ENCODE results near the gene TJP1.

The TJP1 gene

GRCh38 chr15:29668120-29668602, 154.1 kb downstream of the TJP1 start:
- no peak for TF ChIP-seq SIN3A (IDR thresholded peaks at IDR 0.05; ENCODE audit: borderline replicate concordance, insufficient read depth, low read length)
- no peak for TF ChIP-seq FOXP2 (optimal IDR thresholded peaks at IDR 0.05; ENCODE audit: borderline replicate concordance, extremely low read depth, extremely low read length, insufficient read depth)
- no peak for TF ChIP-seq TAF1 (IDR thresholded peaks at IDR 0.05; ENCODE audit: borderline replicate concordance, insufficient read depth, low read length)
- TF ChIP-seq, protein P1, sequence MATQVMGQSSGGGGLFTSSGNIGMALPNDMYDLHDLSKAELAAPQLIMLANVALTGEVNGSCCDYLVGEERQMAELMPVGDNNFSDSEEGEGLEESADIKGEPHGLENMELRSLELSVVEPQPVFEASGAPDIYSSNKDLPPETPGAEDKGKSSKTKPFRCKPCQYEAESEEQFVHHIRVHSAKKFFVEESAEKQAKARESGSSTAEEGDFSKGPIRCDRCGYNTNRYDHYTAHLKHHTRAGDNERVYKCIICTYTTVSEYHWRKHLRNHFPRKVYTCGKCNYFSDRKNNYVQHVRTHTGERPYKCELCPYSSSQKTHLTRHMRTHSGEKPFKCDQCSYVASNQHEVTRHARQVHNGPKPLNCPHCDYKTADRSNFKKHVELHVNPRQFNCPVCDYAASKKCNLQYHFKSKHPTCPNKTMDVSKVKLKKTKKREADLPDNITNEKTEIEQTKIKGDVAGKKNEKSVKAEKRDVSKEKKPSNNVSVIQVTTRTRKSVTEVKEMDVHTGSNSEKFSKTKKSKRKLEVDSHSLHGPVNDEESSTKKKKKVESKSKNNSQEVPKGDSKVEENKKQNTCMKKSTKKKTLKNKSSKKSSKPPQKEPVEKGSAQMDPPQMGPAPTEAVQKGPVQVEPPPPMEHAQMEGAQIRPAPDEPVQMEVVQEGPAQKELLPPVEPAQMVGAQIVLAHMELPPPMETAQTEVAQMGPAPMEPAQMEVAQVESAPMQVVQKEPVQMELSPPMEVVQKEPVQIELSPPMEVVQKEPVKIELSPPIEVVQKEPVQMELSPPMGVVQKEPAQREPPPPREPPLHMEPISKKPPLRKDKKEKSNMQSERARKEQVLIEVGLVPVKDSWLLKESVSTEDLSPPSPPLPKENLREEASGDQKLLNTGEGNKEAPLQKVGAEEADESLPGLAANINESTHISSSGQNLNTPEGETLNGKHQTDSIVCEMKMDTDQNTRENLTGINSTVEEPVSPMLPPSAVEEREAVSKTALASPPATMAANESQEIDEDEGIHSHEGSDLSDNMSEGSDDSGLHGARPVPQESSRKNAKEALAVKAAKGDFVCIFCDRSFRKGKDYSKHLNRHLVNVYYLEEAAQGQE (IDR thresholded peaks at IDR 0.05; ENCODE audit: insufficient read depth in 1 of 2, low read depth in 2 of 2, low read length in 2 of 2) = no peak
- TF ChIP-seq POLR2AphosphoS5 (IDR thresholded peaks at IDR 0.05; ENCODE audit: low read depth, low read length) = no peak

GRCh38 chr15:29666241-29666640, 156.0 kb downstream of the TJP1 start:
- TF ChIP-seq SIN3A (IDR thresholded peaks at IDR 0.05; ENCODE audit: borderline replicate concordance, insufficient read depth, low read length) = no peak
- TF ChIP-seq, protein P1 (IDR thresholded peaks at IDR 0.05; ENCODE audit: insufficient read depth in 1 of 2, low read depth in 2 of 2, low read length in 2 of 2) = peak in 1 of 2 experiments; percentile 66; a peak in 2 of 4 replicates

- TF ChIP-seq, protein P1 (IDR thresholded peaks at IDR 0.05; ENCODE audit: insufficient read depth in 1 of 2, low read depth in 2 of 2, low read length in 2 of 2) = no peak
- TF ChIP-seq FOXP2 (optimal IDR thresholded peaks at IDR 0.05; ENCODE audit: borderline replicate concordance, extremely low read depth, extremely low read length, insufficient read depth) (no peak), POLR2AphosphoS5 (IDR thresholded peaks at IDR 0.05; ENCODE audit: low read depth, low read length) (no peak), SIN3A (IDR thresholded peaks at IDR 0.05; ENCODE audit: borderline replicate concordance, insufficient read depth, low read length) (no peak), TAF1 (IDR thresholded peaks at IDR 0.05; ENCODE audit: borderline replicate concordance, insufficient read depth, low read length) (no peak)
These were observed 156.7 kb downstream of the TJP1 start for GRCh38 chr15:29665444-29666003.

DNA sequence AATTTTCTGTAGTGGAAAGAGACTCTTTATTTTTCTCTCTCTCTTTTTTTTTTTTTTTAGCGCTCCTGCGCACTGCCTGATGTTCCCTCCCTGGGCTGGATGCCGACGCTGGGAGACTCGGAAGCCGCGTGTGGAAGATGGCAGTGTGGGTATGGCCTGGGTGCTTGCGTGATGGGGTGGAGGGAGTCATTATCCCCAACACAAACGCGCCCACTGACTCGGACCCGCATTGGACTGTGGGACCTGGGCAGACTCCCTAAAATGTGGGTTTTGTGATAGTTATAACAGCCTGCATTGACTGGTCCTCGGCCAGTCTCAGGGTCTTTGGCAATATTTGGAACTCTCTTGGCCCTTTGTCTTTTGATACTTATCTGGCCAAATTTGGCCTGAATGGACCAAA, 157.9 kb downstream of the TJP1 start:
- TF ChIP-seq TAF1 (IDR thresholded peaks at IDR 0.05; ENCODE audit: borderline replicate concordance, insufficient read depth, low read length) = no peak
- no peak for TF ChIP-seq SIN3A (IDR thresholded peaks at IDR 0.05; ENCODE audit: borderline replicate concordance, insufficient read depth, low read length)
- no peak for TF ChIP-seq FOXP2 (optimal IDR thresholded peaks at IDR 0.05; ENCODE audit: borderline replicate concordance, extremely low read depth, extremely low read length, insufficient read depth)
- TF ChIP-seq POLR2AphosphoS5 (IDR thresholded peaks at IDR 0.05; ENCODE audit: low read depth, low read length) = no peak
- TF ChIP-seq, protein P1 (IDR thresholded peaks at IDR 0.05; ENCODE audit: insufficient read depth in 1 of 2, low read depth in 2 of 2, low read length in 2 of 2) = no peak

All from PFSK-1 (cell line).